Keratinocyte (primary cell): ENCODE measurements around the gene IPO8.

ENCODE experiments used
- EZH2 ChIP-seq: IDR thresholded peaks from one replicate; pipeline ENCODE4 v1.6.1; 2012; ENCODE audit warnings: inconsistent platforms, mild to moderate bottlenecking, low read length, moderate library complexity
- TF ChIP-seq, protein P1 (sequence below), 3 experiments: IDR thresholded peaks in 1 of 3; conservative IDR thresholded peaks in 1 of 3; optimal IDR thresholded peaks in 1 of 3; 2 replicates in 2 of 3; 3 replicates in 1 of 3; pipeline versions ENCODE3 to v1.5.1; 2011; ENCODE audit warnings: low read length in 3 of 3, mild to moderate bottlenecking in 3 of 3, moderate library complexity in 2 of 3, control low read depth in 1 of 3, inconsistent platforms in 1 of 3; ENCODE audit not compliant: insufficient read depth in 2 of 3; ENCODE audit errors: extremely low read depth in 1 of 3

DNA sequence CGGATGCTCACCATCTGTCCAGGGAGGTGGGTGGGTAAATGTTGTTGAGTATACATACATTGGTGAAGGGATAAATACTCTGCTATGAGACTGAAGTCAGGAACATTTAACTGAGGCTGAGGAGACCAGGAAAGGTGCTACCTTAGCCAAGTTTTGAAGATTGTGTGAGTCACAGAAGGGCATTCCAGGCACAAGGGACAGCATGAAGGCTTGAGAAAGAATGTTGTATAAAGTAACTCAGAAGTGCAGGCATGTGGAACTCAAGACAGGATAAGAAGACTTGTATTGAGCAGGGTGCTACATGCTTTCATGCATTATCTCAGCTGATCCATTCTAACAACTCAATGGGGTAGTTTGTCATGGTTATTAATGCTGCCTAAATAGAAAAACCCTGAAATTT is 112.7 kb downstream of the IPO8 start:
- TF ChIP-seq, protein P1, sequence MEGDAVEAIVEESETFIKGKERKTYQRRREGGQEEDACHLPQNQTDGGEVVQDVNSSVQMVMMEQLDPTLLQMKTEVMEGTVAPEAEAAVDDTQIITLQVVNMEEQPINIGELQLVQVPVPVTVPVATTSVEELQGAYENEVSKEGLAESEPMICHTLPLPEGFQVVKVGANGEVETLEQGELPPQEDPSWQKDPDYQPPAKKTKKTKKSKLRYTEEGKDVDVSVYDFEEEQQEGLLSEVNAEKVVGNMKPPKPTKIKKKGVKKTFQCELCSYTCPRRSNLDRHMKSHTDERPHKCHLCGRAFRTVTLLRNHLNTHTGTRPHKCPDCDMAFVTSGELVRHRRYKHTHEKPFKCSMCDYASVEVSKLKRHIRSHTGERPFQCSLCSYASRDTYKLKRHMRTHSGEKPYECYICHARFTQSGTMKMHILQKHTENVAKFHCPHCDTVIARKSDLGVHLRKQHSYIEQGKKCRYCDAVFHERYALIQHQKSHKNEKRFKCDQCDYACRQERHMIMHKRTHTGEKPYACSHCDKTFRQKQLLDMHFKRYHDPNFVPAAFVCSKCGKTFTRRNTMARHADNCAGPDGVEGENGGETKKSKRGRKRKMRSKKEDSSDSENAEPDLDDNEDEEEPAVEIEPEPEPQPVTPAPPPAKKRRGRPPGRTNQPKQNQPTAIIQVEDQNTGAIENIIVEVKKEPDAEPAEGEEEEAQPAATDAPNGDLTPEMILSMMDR (optimal IDR thresholded peaks at IDR 0.05 in 1 of 3, IDR thresholded peaks at IDR 0.05 in 1 of 3, conservative IDR thresholded peaks at IDR 0.05 in 1 of 3; ENCODE audit: extremely low read depth in 1 of 3, insufficient read depth in 2 of 3, low read length in 3 of 3): no peak
- TF ChIP-seq EZH2: no peak
